ENCODE measurements around the gene AGAP1. TPM values are rescaled to one million over a fixed set of nuclear protein-coding genes. Genes with fewer than 3 reads are reported as not detected.
"Not testable (repeated sequence)": the region's sequence is repeated elsewhere in the genome, so short reads cannot be mapped to it uniquely, and the experiment has no call there.

The AGAP1 gene
- total RNA-seq, 1 donor from 2014 or later = 47.2 TPM

DNA sequence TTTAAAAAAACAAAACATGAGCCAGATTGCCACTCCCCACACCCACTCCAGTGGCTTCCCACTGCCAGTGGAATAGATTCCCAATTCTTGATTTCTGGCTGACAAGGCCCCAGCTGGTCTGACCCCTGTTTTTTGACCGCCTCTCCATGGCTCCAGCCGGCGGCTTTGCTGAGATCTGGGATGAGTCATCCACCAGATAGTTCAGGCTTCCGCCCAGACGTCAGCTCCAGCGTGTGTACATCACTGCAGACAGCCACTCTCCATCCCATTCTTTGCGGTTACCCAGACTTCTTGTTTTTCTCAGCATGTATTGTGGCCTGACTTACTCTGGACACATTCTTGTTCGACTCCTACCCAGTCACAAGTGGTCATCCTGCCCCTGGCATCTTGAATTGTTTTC lies 446.5 kb downstream of the AGAP1 start:
- Mint-ChIP-seq H3K4me1 (ENCODE audit: low read depth) (no peaks in the 10 kb centered on the region), H3K27ac (no peak overlapping the region), H3K27me3 (no peaks in the 10 kb centered on the region), H3K4me3 (ENCODE audit: low read depth) (no peak overlapping the region), H3K9me3 (ENCODE audit: low read depth) (peaks cover 8% of the 10 kb centered on the region), H3K36me3 (ENCODE audit: insufficient read depth) (peaks cover 27% of the 10 kb centered on the region)
- no peak for DNase-seq (ENCODE audit: low spot score, unreplicated experiment)
- TF ChIP-seq, protein P1, sequence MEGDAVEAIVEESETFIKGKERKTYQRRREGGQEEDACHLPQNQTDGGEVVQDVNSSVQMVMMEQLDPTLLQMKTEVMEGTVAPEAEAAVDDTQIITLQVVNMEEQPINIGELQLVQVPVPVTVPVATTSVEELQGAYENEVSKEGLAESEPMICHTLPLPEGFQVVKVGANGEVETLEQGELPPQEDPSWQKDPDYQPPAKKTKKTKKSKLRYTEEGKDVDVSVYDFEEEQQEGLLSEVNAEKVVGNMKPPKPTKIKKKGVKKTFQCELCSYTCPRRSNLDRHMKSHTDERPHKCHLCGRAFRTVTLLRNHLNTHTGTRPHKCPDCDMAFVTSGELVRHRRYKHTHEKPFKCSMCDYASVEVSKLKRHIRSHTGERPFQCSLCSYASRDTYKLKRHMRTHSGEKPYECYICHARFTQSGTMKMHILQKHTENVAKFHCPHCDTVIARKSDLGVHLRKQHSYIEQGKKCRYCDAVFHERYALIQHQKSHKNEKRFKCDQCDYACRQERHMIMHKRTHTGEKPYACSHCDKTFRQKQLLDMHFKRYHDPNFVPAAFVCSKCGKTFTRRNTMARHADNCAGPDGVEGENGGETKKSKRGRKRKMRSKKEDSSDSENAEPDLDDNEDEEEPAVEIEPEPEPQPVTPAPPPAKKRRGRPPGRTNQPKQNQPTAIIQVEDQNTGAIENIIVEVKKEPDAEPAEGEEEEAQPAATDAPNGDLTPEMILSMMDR (IDR thresholded peaks at IDR 0.05; ENCODE audit: unreplicated experiment) = no peak

DNA sequence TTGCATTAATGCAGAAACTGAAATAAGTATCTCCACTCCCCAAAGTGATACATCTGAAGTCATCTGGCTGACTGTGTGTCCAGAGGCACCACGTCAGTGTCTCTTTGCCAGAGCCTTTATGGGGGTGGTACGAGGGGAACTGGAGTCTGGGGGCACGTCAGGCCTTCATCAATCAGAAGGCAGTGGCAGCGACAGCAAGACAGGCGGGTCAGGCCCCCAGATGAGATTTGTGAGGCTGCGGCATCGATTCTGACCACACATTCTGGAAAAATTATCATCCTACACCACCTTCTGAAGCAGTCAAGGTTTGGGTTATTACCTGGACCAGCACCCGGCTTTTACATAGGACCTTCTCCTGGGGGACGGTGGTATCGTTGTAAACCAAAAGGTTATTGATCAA lies 450.7 kb downstream of the AGAP1 start:
- H3K9me3 Mint-ChIP-seq (ENCODE audit: low read depth) = no peaks in the 10 kb centered on the region
- no peak for DNase-seq (ENCODE audit: low spot score, unreplicated experiment)
- TF ChIP-seq, protein P1 (IDR thresholded peaks at IDR 0.05; ENCODE audit: unreplicated experiment) = no peak
- H3K4me1 Mint-ChIP-seq (ENCODE audit: low read depth) = no peaks in the 10 kb centered on the region
- H3K27me3 Mint-ChIP-seq = no peaks in the 10 kb centered on the region
- H3K36me3 Mint-ChIP-seq (ENCODE audit: insufficient read depth) = peaks cover 12% of the 10 kb centered on the region
- H3K27ac Mint-ChIP-seq = no peak overlapping the region
- no peak overlapping the region for H3K4me3 Mint-ChIP-seq (ENCODE audit: low read depth)

DNA sequence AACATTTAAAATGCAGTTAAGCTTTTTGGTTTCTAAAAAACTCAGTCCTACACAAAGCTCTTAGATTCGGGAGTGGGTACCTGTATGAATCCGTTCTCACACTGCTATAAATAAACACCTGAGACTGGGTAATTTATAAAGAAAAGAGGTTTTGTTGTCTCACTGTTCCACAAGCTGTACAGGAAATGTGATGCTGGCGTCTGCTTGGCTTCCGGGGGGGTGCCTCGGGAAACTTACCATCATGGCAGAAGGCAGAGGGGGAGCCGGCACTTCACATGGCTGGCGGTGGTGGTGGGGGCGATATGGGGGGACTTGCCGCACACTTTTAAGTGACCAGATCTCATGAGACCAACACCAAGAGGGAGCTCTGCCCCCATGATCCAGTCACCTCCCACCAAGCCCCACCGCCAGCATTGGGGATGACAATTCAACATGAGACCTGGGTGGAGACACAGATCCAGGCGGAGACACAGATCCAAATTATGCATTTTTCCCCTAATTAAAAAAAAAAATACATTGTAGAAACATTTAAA lies 451.8 kb downstream of the AGAP1 start:
- no peak for DNase-seq (ENCODE audit: low spot score, unreplicated experiment)
- TF ChIP-seq, protein P1 (IDR thresholded peaks at IDR 0.05; ENCODE audit: unreplicated experiment) = no peak
- no peak overlapping the region for H3K27ac Mint-ChIP-seq
- no peaks in the 10 kb centered on the region for H3K9me3 Mint-ChIP-seq (ENCODE audit: low read depth)
- no peak overlapping the region for H3K4me3 Mint-ChIP-seq (ENCODE audit: low read depth)
- H3K27me3 Mint-ChIP-seq = no peaks in the 10 kb centered on the region
- no peaks in the 10 kb centered on the region for H3K4me1 Mint-ChIP-seq (ENCODE audit: low read depth)
- peaks cover 4% of the 10 kb centered on the region for H3K36me3 Mint-ChIP-seq (ENCODE audit: insufficient read depth)

DNA sequence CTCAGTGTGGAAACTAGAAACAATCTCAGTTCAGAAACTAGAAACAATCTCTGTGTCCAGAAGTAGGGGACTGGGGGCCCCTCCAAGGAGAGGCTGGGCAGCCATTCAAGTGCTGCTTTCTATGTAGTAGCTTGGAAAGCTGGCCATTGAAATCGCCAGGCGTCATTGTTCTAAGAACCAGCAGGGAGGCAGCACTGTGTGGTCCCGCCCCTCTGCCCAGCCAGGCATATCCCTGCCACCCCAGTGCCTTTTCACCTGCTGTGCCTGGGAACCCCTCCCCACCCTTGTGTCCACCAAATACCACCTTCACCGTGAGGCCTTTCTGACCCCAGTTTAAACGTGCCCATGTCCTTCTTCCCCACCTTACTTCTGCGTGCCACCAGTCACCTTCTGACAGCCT lies 452.7 kb downstream of the AGAP1 start:
- no peaks in the 10 kb centered on the region for H3K27me3 Mint-ChIP-seq
- no peaks in the 10 kb centered on the region for H3K9me3 Mint-ChIP-seq (ENCODE audit: low read depth)
- H3K27ac Mint-ChIP-seq = no peak overlapping the region
- TF ChIP-seq, protein P1 (IDR thresholded peaks at IDR 0.05; ENCODE audit: unreplicated experiment) = no peak
- no peak for DNase-seq (ENCODE audit: low spot score, unreplicated experiment)
- H3K36me3 Mint-ChIP-seq (ENCODE audit: insufficient read depth) = peaks cover 2% of the 10 kb centered on the region
- no peak overlapping the region for H3K4me3 Mint-ChIP-seq (ENCODE audit: low read depth)
- H3K4me1 Mint-ChIP-seq (ENCODE audit: low read depth) = no peaks in the 10 kb centered on the region

DNA sequence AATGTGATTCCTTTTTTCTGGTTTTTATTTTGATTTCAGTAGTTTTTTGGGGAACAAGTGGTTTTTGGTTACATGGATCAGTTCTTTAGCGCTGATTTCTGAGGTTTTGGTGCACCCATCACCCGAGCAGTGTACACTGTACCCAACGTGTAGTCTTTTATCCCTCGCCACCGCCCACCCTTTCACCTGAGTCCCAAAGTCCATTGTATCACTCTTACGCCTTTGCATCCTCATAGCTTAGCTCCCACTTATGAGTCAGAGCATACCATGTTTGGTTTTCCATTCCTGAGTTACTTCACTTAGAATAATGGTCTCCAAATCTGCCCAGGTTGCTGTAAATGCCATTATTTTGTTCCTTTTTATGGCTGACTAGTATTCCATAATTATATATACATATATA lies 453.2 kb downstream of the AGAP1 start:
- not testable (repeated sequence) for H3K4me1 Mint-ChIP-seq (ENCODE audit: low read depth); H3K27me3 Mint-ChIP-seq; H3K9me3 Mint-ChIP-seq (ENCODE audit: low read depth); DNase-seq (ENCODE audit: low spot score, unreplicated experiment); H3K4me3 Mint-ChIP-seq (ENCODE audit: low read depth); H3K36me3 Mint-ChIP-seq (ENCODE audit: insufficient read depth); H3K27ac Mint-ChIP-seq

Measured in progenitor cell of endocrine pancreas (in vitro differentiated cells).